ENCODE measurements around the gene CYP24A1.

CYP24A1 gene

DNA sequence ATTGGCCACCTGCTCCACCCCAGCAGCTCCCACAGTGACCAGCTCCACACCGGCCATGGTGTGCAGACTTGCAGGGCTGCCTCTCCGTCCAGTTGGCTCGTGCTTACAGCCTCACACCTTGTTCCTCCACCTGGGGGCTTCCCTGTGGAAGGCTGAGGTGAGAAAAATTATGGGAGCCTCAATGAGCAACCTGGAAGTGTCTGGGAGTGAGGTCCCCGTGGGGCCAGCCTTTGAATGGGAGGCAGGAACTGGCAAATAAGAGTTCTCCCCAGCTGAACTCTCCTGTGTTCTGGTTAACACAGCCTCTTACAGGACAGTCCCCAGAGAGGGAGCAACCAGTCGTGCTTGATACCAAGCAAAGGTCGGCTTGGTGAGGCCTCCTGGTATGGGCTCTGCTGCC, 30.3 kb upstream of the CYP24A1 start:
- TF ChIP-seq, protein P1, sequence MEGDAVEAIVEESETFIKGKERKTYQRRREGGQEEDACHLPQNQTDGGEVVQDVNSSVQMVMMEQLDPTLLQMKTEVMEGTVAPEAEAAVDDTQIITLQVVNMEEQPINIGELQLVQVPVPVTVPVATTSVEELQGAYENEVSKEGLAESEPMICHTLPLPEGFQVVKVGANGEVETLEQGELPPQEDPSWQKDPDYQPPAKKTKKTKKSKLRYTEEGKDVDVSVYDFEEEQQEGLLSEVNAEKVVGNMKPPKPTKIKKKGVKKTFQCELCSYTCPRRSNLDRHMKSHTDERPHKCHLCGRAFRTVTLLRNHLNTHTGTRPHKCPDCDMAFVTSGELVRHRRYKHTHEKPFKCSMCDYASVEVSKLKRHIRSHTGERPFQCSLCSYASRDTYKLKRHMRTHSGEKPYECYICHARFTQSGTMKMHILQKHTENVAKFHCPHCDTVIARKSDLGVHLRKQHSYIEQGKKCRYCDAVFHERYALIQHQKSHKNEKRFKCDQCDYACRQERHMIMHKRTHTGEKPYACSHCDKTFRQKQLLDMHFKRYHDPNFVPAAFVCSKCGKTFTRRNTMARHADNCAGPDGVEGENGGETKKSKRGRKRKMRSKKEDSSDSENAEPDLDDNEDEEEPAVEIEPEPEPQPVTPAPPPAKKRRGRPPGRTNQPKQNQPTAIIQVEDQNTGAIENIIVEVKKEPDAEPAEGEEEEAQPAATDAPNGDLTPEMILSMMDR (IDR thresholded peaks at IDR 0.05; ENCODE audit: control insufficient read depth, insufficient read depth, low read depth, low read length, missing control alignments) = no peak
- DNase-seq (ENCODE audit: low read depth) = no peak
- H3K4me3 ChIP-seq (ENCODE audit: control insufficient read depth, low read depth, low read length) = no peak overlapping the region

DNA sequence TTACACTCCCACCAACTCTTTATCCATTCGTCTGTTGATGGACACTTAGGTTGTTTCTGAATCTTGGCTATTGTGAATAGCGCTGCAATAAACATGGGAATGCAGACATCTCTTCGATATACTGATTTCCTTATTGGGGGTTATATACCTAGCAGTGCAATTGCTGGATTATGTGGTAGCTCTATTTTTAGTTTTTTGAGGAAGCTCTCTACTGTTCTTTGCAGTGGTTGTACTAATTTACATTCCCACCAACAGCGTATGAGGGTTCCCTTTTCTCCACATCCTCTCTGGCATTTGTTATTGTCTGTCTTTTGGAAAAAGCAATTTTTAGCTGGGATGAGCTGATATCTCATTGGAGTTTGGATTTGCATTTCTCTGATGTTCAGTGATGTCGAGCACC, 29.5 kb upstream of the CYP24A1 start:
- H3K4me3 ChIP-seq (ENCODE audit: control insufficient read depth, low read depth, low read length) = no peak overlapping the region
- TF ChIP-seq, protein P1 (IDR thresholded peaks at IDR 0.05; ENCODE audit: control insufficient read depth, insufficient read depth, low read depth, low read length, missing control alignments) = no peak
- DNase-seq (ENCODE audit: low read depth) = no peak

DNA sequence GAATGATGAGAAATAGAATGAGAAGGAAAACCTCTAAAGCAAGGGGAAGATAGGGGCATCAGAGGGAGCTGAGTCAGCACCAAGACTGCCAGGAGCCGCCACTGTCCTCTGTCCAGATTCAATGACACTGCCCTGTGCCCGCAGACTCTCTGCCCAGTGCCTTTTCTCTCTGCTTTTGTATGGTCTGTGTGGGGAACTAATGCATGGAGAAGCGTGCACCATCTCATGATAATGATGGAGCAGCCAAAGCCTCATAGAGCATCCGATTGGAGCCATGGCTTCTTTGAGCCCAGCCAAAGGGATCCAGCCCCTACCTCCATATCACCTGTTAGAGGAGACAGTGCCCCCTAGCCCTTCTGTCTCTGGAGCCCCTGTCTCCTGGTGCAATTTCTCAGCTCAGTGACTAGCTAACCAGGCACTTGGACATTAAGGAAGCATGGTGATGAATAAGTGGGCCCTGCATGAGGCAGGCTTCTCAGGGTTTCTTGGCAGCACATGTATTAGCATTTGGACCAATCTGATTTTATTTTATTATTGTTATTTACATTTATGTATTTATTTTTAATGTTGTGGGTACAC, 27.6 kb upstream of the CYP24A1 start:
- DNase-seq (ENCODE audit: low read depth) = no peak
- no peak overlapping the region for H3K4me3 ChIP-seq (ENCODE audit: control insufficient read depth, low read depth, low read length)
- TF ChIP-seq, protein P1 (IDR thresholded peaks at IDR 0.05; ENCODE audit: control insufficient read depth, insufficient read depth, low read depth, low read length, missing control alignments) = no peak

DNA sequence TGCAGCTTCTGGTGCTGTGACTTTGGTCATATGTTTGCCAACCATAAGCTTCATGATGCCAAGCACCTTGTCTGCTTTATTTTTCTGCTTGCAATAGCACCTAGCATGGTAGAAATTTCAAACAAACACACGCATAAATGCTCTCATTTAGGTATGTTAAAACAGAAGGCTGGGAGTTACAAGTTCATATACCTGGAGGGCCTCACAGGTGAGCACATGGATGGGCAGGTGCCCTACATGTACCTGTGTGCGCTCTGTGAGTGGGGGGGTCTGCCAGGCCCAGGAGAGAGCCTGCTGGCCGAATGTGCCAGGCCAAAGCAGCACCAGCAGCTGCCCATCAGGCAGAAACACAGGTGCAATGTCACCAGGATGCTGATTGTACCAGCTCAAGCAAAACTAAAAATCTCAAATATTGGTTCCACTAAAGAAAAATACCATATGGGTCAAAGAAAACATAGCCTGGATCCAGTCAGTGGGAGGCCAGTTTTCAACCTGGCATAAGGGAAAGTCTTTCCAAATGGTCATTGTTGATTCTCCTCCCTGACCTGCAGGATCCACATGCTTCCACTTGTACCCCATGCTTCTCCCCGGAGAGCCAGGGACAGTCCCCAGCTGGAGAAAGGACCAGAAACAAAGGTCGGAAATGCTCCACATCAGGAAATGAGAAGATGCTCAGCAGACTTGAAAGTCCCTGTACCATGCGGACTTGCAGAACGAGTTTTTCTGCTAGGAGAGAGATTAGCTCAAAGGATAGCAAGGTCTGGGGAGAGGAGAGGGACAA, 26.9 kb upstream of the CYP24A1 start:
- TF ChIP-seq, protein P1 (IDR thresholded peaks at IDR 0.05; ENCODE audit: control insufficient read depth, insufficient read depth, low read depth, low read length, missing control alignments) = no peak
- DNase-seq (ENCODE audit: low read depth) = no peak
- no peak overlapping the region for H3K4me3 ChIP-seq (ENCODE audit: control insufficient read depth, low read depth, low read length)

DNA sequence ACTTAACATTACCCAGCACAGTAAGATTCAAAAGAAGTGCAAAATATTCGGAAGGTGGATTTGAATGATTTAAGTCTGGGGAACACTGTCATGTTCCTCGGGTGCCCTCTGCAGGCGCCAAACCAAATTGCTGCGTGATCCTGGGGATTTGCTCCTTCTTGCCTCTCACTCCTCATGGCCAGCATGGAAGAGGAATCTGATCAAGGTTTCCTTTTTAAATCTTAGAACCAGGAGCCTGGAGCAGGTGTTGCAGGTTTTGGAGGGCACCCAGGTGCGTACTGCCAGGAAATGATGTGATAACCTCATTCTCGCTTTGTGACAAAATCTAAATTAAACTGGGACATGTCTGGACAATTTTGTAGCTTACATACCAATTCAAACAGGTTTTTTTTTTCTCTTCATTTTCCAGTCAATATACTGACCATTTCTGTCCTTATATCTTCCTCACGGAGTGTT, 26.0 kb upstream of the CYP24A1 start:
- TF ChIP-seq, protein P1 (IDR thresholded peaks at IDR 0.05; ENCODE audit: control insufficient read depth, insufficient read depth, low read depth, low read length, missing control alignments) = peak; percentile 94
- H3K4me3 ChIP-seq (ENCODE audit: control insufficient read depth, low read depth, low read length) = no peak overlapping the region
- DNase-seq (ENCODE audit: low read depth) = no peak

DNA sequence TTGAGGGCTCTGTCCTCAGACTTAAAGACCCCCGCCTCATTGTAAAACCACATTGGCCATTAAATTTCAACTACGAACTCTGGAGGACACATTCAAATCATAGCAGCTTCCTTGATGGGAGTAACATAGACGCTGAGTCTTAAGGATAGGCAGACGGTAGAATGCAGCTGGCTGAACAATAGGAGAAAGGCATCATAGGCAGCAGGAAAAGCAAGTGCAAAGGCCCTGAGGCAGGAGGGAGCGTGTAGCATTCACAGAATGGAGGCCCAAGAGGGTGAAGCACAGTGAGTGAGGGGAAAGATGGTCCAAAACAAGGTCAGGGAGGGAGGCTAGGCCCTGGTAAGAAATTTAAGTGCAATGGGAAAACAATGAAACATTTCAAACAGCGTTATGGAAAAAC, 25.5 kb upstream of the CYP24A1 start:
- TF ChIP-seq, protein P1 (IDR thresholded peaks at IDR 0.05; ENCODE audit: control insufficient read depth, insufficient read depth, low read depth, low read length, missing control alignments) = no peak
- no peak overlapping the region for H3K4me3 ChIP-seq (ENCODE audit: control insufficient read depth, low read depth, low read length)
- DNase-seq (ENCODE audit: low read depth) = no peak

Data from AG09309 (cell line).